C1 segment of cervical spinal cord (tissue), 14 donors: ENCODE results near the gene DDX59.
A peak's percentile ranks its signal among the peaks of the same experiment; 100 is the strongest.

ENCODE experiments used
- DNase-seq, 14 donors: peaks; one replicate each; lab custom pipeline; 2025; lab: John Stamatoyannopoulos, UW

DDX59 gene

GRCh38 chr1:200671235-200671786 is 1.6 kb upstream of the DDX59 start:
- DNase-seq, result no peak

- peak in 3 of 14 donors; percentile 34 to 81 (median 64) for DNase-seq
Measured at GRCh38 chr1:200670242-200671118, 773 bp upstream of the DDX59 start.

- peak in 1 of 14 donors; percentile 49 for DNase-seq
Measured at GRCh38 chr1:200668514-200669313, 993 bp downstream of the DDX59 start.

- DNase-seq, result peak in 1 of 14 donors; percentile 9
Measured at GRCh38 chr1:200666309-200666708, 3.4 kb downstream of the DDX59 start.

DNA sequence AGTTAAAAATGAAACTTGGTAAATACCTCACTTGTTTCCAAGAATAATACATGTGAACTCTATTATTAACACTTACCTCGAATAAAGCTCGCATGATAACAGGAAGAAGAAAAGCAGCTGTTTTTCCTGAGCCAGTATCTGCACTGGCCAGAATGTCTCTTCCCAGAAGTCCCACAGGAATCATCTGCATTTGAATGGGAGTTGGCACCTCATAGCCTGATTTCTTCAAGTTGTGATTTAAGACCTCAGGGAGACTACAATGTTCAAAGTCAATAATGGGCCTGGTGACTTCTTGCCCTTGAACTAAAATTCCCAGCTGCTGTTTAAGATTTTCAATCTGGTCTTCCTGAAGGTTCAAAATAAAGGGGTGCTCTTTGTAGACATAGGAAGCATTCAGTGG is 3.8 kb downstream of the DDX59 start:
- no peak for DNase-seq

GRCh38 chr1:200660719-200661118 is 9.0 kb downstream of the DDX59 start:
- DNase-seq, result no peak

DNA sequence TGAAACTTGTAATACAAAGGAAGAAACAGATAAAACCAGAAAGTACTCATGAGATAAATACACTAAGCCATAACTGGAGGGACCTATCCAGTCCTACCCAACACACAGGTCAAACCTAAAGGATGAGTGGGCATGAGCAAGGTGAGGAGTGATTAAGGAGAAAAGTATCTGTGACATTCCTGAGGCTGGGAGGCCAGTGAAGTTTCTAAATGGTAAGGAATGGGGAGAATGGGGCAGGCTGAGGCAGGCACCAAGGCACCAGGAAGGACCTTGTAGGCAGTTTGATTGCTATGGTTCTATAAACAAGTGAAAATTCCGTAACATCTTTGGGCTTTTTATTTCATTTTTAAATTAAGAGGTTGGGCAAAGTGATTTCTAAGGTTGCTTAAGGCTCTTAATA is 10.4 kb downstream of the DDX59 start:
- no peak for DNase-seq

DNA sequence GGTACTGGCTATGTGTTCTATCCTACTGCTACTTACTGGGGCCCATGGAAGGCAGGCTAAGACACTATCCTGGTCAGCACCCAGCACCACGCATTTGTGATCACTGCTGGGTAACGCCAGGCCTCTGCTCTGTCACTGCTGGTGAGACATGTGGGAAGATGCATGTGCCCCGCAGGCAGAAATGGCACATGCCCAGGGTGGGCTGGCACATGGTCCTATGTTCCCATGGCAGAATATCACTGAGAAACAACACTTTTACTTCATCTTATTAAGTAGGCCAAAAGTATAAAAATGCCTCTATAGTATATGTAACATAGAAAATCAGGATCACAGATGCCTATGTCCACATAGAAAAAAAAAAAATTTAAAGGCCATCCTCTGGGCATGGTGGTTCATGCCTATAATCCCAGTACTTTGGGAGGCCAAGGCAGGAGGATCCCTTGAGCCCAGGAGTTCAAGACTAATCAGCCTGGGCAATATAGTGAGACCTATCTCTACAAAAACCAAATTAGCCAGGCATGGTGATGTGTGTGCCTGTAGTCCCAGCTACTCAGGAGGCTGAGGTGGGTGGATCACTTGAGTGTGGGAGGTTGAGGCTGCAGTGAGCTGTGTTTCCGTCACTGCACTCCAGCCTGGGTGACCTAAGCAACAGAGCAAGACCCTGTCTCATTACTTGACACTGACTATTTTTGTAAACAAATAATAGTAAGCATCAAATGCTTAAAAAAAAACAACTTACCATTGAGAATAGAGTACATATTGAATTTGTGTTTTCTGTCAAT is 11.5 kb downstream of the DDX59 start:
- DNase-seq, result no peak

- no peak for DNase-seq
Measured at GRCh38 chr1:200654660-200655059, 15.0 kb downstream of the DDX59 start.

- no peak for DNase-seq
Measured at GRCh38 chr1:200653022-200653462, 16.7 kb downstream of the DDX59 start.

- DNase-seq, result no peak
Measured at GRCh38 chr1:200652378-200652777, 17.3 kb downstream of the DDX59 start.

GRCh38 chr1:200646515-200646914 is 23.2 kb downstream of the DDX59 start:
- DNase-seq, result no peak

DNA sequence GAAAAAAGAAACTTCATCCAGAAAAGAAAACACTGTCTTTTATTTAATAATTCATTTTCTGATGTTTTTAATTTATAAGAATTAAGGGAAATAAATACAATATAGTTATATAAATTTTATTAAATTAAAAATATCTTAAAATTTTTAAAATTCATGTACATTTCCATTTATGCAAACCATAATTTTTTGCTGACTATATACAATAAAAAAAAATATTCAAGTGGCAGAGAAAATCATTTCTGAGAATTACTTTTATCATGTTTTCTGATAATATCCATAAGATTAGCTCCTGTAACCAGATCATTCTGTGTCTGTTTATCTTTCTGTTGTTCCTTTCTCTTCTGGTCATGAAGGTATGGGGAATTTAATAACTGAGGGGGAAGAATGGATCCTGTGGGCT is 25.7 kb downstream of the DDX59 start:
- no peak for DNase-seq

- DNase-seq, result no peak
Measured at GRCh38 chr1:200642481-200642880, 27.2 kb downstream of the DDX59 start.

DNA sequence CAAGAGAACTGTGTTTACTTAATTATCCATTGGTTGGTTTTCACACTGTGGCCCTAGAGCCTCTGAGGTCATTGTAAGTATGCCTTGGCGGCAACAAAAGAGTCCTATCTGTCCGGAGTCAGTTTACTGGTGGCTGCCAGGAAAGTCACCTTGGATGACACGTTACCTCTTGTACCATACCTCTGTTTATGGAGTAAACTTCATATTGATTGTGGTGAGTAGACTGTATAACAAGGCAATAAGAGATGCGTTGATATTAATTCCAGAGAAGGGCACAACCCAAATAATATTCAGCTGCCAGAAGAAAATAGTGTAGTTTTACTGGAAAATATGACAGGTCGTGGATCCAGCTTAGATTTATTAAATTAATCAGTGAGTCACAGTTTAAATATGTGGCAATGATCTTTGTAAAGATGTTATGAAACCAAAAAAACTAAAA is 28.7 kb downstream of the DDX59 start:
- no peak for DNase-seq

- no peak for DNase-seq
Measured at GRCh38 chr1:200640373-200640962, 29.2 kb downstream of the DDX59 start.

DNA sequence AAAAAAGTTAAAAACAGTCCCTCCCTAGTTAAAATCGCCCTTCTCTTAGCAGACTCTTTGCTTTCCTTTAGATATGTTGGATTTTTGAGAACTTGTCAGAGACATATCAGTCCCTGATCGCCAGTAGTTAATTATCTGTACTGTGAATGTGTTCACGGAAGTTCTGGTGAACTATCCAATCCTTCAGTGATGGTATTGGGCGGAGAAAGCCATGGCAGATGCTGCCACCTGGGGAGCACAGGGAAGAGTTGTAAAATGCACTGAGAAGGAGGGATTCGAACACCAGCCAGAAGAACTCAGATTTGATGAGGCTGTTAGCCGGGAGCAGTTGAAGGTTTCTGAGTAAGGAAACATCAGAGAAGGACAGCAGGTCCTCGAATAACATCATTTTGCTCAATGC is 31.6 kb downstream of the DDX59 start:
- DNase-seq, result no peak

GRCh38 chr1:200636681-200637080 is 33.0 kb downstream of the DDX59 start:
- no peak for DNase-seq

GRCh38 chr1:200634261-200635122 is 35.2 kb downstream of the DDX59 start:
- no peak for DNase-seq

- DNase-seq, result no peak
Measured at GRCh38 chr1:200631375-200631774, 38.3 kb downstream of the DDX59 start.
